ENCODE results near the gene NOD1.
"Not testable (repeated sequence)": the region's sequence is repeated elsewhere in the genome, so short reads cannot be mapped to it uniquely, and the experiment has no call there.

Gene NOD1

DNA sequence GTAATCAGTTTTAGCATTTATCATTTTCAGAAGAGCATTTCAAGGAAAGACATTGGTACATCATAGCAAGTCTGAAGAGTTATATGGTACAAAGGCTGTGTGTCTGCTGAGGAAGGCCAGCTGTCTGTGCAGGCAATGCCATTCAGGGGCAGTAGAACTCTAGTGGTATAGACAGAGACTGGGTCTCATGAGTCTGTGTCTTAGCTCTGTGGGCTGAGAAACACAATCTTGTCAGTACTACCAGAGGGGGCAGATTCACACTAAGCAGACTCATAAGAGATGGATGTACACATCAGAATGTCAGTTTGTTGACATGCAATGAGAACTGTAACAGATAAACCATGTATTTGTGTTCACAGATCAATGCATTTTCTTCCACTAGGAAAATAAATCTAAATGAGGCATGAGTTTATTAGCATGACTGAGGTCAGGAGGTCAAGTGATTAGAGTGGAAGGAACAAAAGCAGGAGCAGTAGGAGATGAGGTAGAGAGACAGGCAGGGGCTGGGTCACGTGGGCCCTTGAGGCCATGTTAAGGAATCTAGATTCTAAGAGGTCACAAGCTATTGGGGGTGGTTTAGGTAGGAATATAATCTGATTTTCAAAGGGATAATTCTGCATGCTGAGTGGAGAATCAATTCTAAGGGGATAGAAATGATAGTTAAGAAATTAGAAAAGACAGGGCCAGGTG is 33.5 kb upstream of the NOD1 start:
- DNase-seq (ENCODE audit: low read depth in 2 of 2): no peak
- TF ChIP-seq CTCF (IDR thresholded peaks at IDR 0.05; ENCODE audit: low read depth, low read length): no peak
- no peak overlapping the region for H3K4me3 ChIP-seq (replicated peaks in 1 of 2; ENCODE audit: low read depth in 2 of 2, low read length in 2 of 2)

GRCh38 chr7:30511494-30511893 is 32.9 kb upstream of the NOD1 start:
- TF ChIP-seq CTCF (IDR thresholded peaks at IDR 0.05; ENCODE audit: low read depth, low read length): no peak
- H3K4me3 ChIP-seq (replicated peaks in 1 of 2; ENCODE audit: low read depth in 2 of 2, low read length in 2 of 2): no peak overlapping the region
- DNase-seq (ENCODE audit: low read depth in 2 of 2): no peak

DNA sequence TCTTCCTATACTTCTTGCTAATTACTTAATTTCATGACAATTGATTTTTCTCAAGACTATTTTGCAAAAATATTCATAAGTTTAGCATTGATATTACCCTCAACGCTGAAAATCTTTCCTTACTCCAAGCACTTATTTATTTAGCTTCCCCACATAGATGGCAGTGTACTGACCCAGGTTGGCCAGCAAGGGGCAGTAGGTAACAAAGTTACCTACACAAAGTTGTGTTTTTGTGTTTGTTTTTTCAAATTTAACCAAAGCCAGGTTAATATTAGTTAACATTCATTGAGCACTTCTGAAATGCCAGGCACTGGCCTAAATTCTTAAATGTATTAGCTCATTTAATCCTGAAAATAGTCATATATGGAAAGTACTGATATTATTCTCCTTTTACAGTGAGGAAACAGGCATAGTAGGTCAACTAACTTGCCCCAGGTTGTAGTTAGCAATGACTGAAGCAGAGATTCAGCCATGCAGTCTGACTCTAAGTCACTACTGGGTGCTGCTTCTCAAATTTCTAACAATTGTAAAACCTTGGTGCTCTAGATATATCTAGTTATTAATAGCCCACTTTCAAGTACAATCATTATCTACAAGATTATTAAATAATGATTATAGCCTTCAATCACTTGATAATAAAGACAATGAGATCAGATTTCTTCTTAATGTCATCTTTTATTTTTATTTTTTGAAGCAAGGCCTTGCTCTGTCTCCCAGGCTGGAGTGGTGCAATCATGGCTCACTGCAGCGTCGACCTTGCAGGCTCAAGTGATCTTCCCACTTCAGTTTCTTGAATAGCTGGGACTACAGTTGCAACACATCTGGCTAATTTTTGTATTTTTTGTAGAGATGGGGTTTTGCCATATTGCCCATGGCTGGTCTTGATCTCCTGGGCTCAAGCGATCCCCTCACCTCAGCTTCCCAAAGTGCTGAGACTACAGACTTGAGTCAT is 31.8 kb upstream of the NOD1 start:
- TF ChIP-seq CTCF (IDR thresholded peaks at IDR 0.05; ENCODE audit: low read depth, low read length): peak; percentile 82
- peak; percentile 72 to 73 for DNase-seq (ENCODE audit: low read depth in 2 of 2)
- no peak overlapping the region for H3K4me3 ChIP-seq (replicated peaks in 1 of 2; ENCODE audit: low read depth in 2 of 2, low read length in 2 of 2)

- not testable (repeated sequence) for H3K4me3 ChIP-seq (replicated peaks in 1 of 2; ENCODE audit: low read depth in 2 of 2, low read length in 2 of 2); DNase-seq (ENCODE audit: low read depth in 2 of 2)
Measured at GRCh38 chr7:30509171-30509857, 30.7 kb upstream of the NOD1 start.

DNA sequence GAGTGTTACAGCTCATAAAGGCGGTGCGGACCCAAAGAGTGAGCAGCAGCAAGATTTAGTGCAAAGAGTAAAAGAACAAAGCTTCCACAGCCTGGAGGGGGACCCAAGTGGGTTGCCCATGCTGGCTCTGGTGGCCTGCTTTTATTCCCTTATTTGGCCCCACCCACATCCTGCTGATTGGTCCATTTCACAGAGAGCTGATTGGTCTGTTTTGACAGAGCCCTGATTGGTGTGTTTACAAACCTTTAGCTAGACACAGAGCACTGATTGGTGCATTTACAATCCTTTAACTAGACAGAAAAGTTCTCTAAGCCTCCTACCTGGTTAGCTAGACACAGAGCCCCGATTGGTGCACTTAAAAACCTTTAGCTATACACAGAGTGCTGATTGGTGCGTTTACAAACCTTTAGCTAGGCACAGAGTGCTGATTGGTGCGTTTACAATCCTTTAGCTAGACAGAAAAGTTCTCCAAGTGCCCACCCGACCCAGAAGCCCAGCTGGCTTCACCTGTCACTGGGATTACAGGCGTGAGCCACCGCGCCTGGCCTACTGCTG is 28.8 kb upstream of the NOD1 start:
- DNase-seq (ENCODE audit: low read depth in 2 of 2); H3K4me3 ChIP-seq (replicated peaks in 1 of 2; ENCODE audit: low read depth in 2 of 2, low read length in 2 of 2): not testable (repeated sequence)

- no peak for DNase-seq (ENCODE audit: low read depth in 2 of 2)
- TF ChIP-seq CTCF (IDR thresholded peaks at IDR 0.05; ENCODE audit: low read depth, low read length): no peak
- peak overlapping the region; percentile 93 to 98 for H3K4me3 ChIP-seq (replicated peaks in 1 of 2; ENCODE audit: low read depth in 2 of 2, low read length in 2 of 2)
Measured at GRCh38 chr7:30505174-30505697, 26.7 kb upstream of the NOD1 start.

- DNase-seq (ENCODE audit: low read depth in 2 of 2): peak; percentile 99
- peak within 1 kb of the TSS; percentile 93 to 98 for H3K4me3 ChIP-seq (replicated peaks in 1 of 2; ENCODE audit: low read depth in 2 of 2, low read length in 2 of 2)
- no peak for TF ChIP-seq CTCF (IDR thresholded peaks at IDR 0.05; ENCODE audit: low read depth, low read length)
Measured at GRCh38 chr7:30504301-30505173, 26.0 kb upstream of the NOD1 start, which contains the start of gene GGCT. Gene GGCT, minus strand, starts transcription at chr7:30504829. Its CDS starts 120 bp downstream, at chr7:30504709.
